HEK293 (cell line): Measurements from ENCODE around the gene ZNF668.
A peak's percentile ranks its signal among the peaks of the same experiment; 100 is the strongest.

Source experiments
- CTCF ChIP-seq: fragments of 450-650 bp; formaldehyde crosslinking; IDR thresholded peaks from 2 replicates; pipeline ENCODE4 v1.5.1; 2016; ENCODE audit warnings: missing biosample characterization, missing genetic modification characterization
- EGR2 ChIP-seq: fragments of 450-650 bp; formaldehyde crosslinking; IDR thresholded peaks from 2 replicates; pipeline ENCODE4 v1.5.1; 2016; ENCODE audit warnings: low read depth, missing biosample characterization, missing genetic modification characterization
- GLIS1 ChIP-seq: fragments of 450-650 bp; formaldehyde crosslinking; IDR thresholded peaks from 2 replicates; pipeline ENCODE4 v1.5.1; 2016; ENCODE audit warnings: missing biosample characterization, missing genetic modification characterization
- HOXC10 ChIP-seq: sonication (generic); formaldehyde crosslinking; IDR thresholded peaks from 2 replicates; pipeline ENCODE4 v1.8.1; 2023; ENCODE audit warnings: mild to moderate bottlenecking, missing genetic modification reagents
- KLF1 ChIP-seq: fragments of 450-650 bp; formaldehyde crosslinking; IDR thresholded peaks from 2 replicates; pipeline ENCODE4 v1.5.1; 2016; ENCODE audit warnings: missing biosample characterization, missing genetic modification characterization
- KLF10 ChIP-seq: fragments of 450-650 bp; IDR thresholded peaks from 2 replicates; pipeline ENCODE4 v1.5.1; 2018; ENCODE audit warnings: missing biosample characterization, mild to moderate bottlenecking, missing genetic modification characterization
- KLF9 ChIP-seq: fragments of 450-650 bp; formaldehyde crosslinking; IDR thresholded peaks from 2 replicates; pipeline ENCODE4 v1.5.1; 2016; ENCODE audit warnings: missing biosample characterization, missing genetic modification characterization, low read depth
- PATZ1 ChIP-seq: fragments of 450-650 bp; formaldehyde crosslinking; IDR thresholded peaks from 2 replicates; pipeline ENCODE4 v1.5.1; 2016; ENCODE audit warnings: missing biosample characterization, missing genetic modification characterization
- PRDM2 ChIP-seq: fragments of 450-650 bp; formaldehyde crosslinking; IDR thresholded peaks from 2 replicates; pipeline ENCODE4 v1.5.1; 2016; ENCODE audit warnings: missing biosample characterization, missing genetic modification characterization, borderline replicate concordance
- SP7 ChIP-seq: fragments of 450-650 bp; formaldehyde crosslinking; IDR thresholded peaks from 2 replicates; pipeline ENCODE4 v1.5.1; 2016; ENCODE audit warnings: missing biosample characterization, missing genetic modification characterization
- YY2 ChIP-seq: fragments of 450-650 bp; formaldehyde crosslinking; IDR thresholded peaks from 2 replicates; pipeline ENCODE4 v1.5.1; 2016; ENCODE audit warnings: missing biosample characterization, missing genetic modification characterization
- ZBTB6 ChIP-seq: fragments of 450-650 bp; formaldehyde crosslinking; IDR thresholded peaks from 2 replicates; pipeline ENCODE4 v1.5.1; 2017; ENCODE audit warnings: missing biosample characterization, missing genetic modification characterization
- ZBTB8A ChIP-seq: fragments of 450-650 bp; formaldehyde crosslinking; IDR thresholded peaks from 2 replicates; pipeline ENCODE4 v1.5.1; 2016; ENCODE audit warnings: missing biosample characterization, missing genetic modification characterization
- ZIC2 ChIP-seq: fragments of 450-650 bp; formaldehyde crosslinking; IDR thresholded peaks from 2 replicates; pipeline ENCODE4 v1.5.1; 2016; ENCODE audit warnings: missing biosample characterization, missing genetic modification characterization
- ZNF114 ChIP-seq: fragments of 450-650 bp; formaldehyde crosslinking; IDR thresholded peaks from 2 replicates; pipeline ENCODE4 v1.5.0; 2017; ENCODE audit warnings: missing biosample characterization, missing genetic modification characterization
- ZNF140 ChIP-seq: fragments of 450-650 bp; formaldehyde crosslinking; IDR thresholded peaks from 2 replicates; pipeline ENCODE4 v1.5.1; 2016; ENCODE audit warnings: missing biosample characterization, missing genetic modification characterization
- ZNF214 ChIP-seq: fragments of 450-650 bp; formaldehyde crosslinking; IDR thresholded peaks from 2 replicates; pipeline ENCODE4 v1.5.1; 2017; ENCODE audit warnings: missing biosample characterization, mild to moderate bottlenecking, missing genetic modification characterization, borderline replicate concordance
- ZNF274 ChIP-seq, 2 experiments: fragments of 200-500 bp in 1 of 2; fragments of 450-650 bp in 1 of 2; sonication (Bioruptor generic) in 1 of 2; formaldehyde crosslinking in 1 of 2; IDR thresholded peaks; 2 replicates each; pipeline versions ENCODE4 v1.5.1 to v1.6.1; 2014 to 2016; ENCODE audit warnings: borderline replicate concordance in 1 of 2, inconsistent platforms in 1 of 2, low read length in 1 of 2, missing biosample characterization in 1 of 2, missing genetic modification characterization in 1 of 2
- ZNF391 ChIP-seq: fragments of 450-650 bp; formaldehyde crosslinking; IDR thresholded peaks from 2 replicates; pipeline ENCODE4 v1.5.1; 2016; ENCODE audit warnings: low read depth, missing biosample characterization, missing genetic modification characterization, borderline replicate concordance
- ZNF398 ChIP-seq: fragments of 450-650 bp; formaldehyde crosslinking; IDR thresholded peaks from 2 replicates; pipeline ENCODE4 v1.5.1; 2017; ENCODE audit warnings: missing biosample characterization, missing genetic modification characterization
- ZNF423 ChIP-seq: fragments of 450-650 bp; formaldehyde crosslinking; IDR thresholded peaks from 2 replicates; pipeline ENCODE4 v1.5.1; 2016; ENCODE audit warnings: missing biosample characterization, missing genetic modification characterization
- ZNF600 ChIP-seq: fragments of 450-650 bp; formaldehyde crosslinking; IDR thresholded peaks from 2 replicates; pipeline ENCODE4 v1.5.1; 2016; ENCODE audit warnings: missing biosample characterization, missing genetic modification characterization
- ZNF610 ChIP-seq: fragments of 450-650 bp; formaldehyde crosslinking; IDR thresholded peaks from 2 replicates; pipeline ENCODE4 v1.5.1; 2016; ENCODE audit warnings: missing biosample characterization, missing genetic modification characterization, borderline replicate concordance
- ZNF623 ChIP-seq: fragments of 450-650 bp; formaldehyde crosslinking; IDR thresholded peaks from 2 replicates; pipeline ENCODE4 v1.5.1; 2016; ENCODE audit warnings: missing biosample characterization, missing genetic modification characterization
- ZNF629 ChIP-seq: fragments of 450-650 bp; formaldehyde crosslinking; IDR thresholded peaks from 2 replicates; pipeline ENCODE4 v1.5.1; 2017; ENCODE audit warnings: missing biosample characterization, missing genetic modification characterization

ZNF668 gene

GRCh38 chr16:31094424-31095120, 20.5 kb upstream of the ZNF668 start, which contains the start of gene VKORC1 (continued):
- 0 out of 2 replicates have a peak, but pooled peaks have one; percentile 73 for TF ChIP-seq PRDM2
- TF ChIP-seq YY2 (tag by site-specific recombination): peak; percentile 3; the same call in 1 of the 2 replicates
- TF ChIP-seq ZNF623 (tag by site-specific recombination): no peak
- peak; percentile 40; the same call in 1 of the 2 replicates for TF ChIP-seq ZBTB6 (tag by site-specific recombination)
- no peak for TF ChIP-seq ZNF114 (tag by site-specific recombination)
- peak; percentile 72 for TF ChIP-seq ZIC2 (tag by site-specific recombination)
- TF ChIP-seq ZNF610 (tag by site-specific recombination): 0 out of 2 replicates have a peak, but pooled peaks have one; percentile 10
- peak; percentile 55 for TF ChIP-seq ZNF629 (tag by site-specific recombination)
- peak; percentile 51; the same call in 1 of the 2 replicates for TF ChIP-seq GLIS1 (tag by site-specific recombination)
- TF ChIP-seq CTCF (tag by site-specific recombination): no peak
- TF ChIP-seq SP7 (tag by site-specific recombination): peak; percentile 68; the same call in 1 of the 2 replicates
- TF ChIP-seq ZNF398 (tag by site-specific recombination): no peak
- no peak for TF ChIP-seq HOXC10
- TF ChIP-seq EGR2 (tag by site-specific recombination): peak; percentile 59
- peak; percentile 24; the same call in 1 of the 2 replicates for TF ChIP-seq ZNF391 (tag by site-specific recombination)
- TF ChIP-seq PATZ1: peak; percentile 93; the same call in 1 of the 2 replicates
- TF ChIP-seq ZNF274 (IDR thresholded peaks at IDR 0.05; ENCODE audit: low read length): no peak
- TF ChIP-seq ZNF274 (tag by site-specific recombination; IDR thresholded peaks at IDR 0.05; ENCODE audit: borderline replicate concordance): no peak
- peak; percentile 84 for TF ChIP-seq KLF1 (tag by site-specific recombination)
- TF ChIP-seq ZNF600 (tag by site-specific recombination): 0 out of 2 replicates have a peak, but pooled peaks have one; percentile 53
- peak; percentile 99 for TF ChIP-seq ZBTB8A (tag by site-specific recombination)
- peak; percentile 89 for TF ChIP-seq ZNF423 (tag by site-specific recombination)
- no peak for TF ChIP-seq ZNF214 (tag by site-specific recombination)
- TF ChIP-seq KLF9 (tag by site-specific recombination): peak; percentile 64
- TF ChIP-seq ZNF140 (tag by site-specific recombination): peak; percentile 71
- peak; percentile 72 for TF ChIP-seq KLF10
